Hepatocyte (in vitro differentiated cells): ENCODE results near the gene CLN5. TPM values are rescaled to one million over a fixed set of nuclear protein-coding genes. Genes with fewer than 3 reads are reported as not detected.

Source experiments
- DNase-seq: peaks from one replicate; pipeline ENCODE4 v3.0.0-alpha.2; 2016; ENCODE audit warnings: low spot score
- H2AFZ ChIP-seq: fragments of 200-600 bp; sonication (generic); 2 replicates; pipeline ENCODE4 v1.6.0; 2016; ENCODE audit warnings: antibody characterized with exemption, mild to moderate bottlenecking
- H3K27ac ChIP-seq: fragments of 200-600 bp; sonication (generic); 2 replicates; pipeline ENCODE4 v1.5.1; 2016; ENCODE audit warnings: mild to moderate bottlenecking
- H3K27me3 ChIP-seq: fragments of 200-600 bp; sonication (generic); 2 replicates; pipeline ENCODE4 v1.6.1; 2016
- H3K36me3 ChIP-seq: fragments of 200-600 bp; sonication (generic); replicated peaks from 2 replicates; pipeline ENCODE4 v1.5.1; 2016; ENCODE audit warnings: low read depth; ENCODE audit not compliant: insufficient read depth
- H3K4me1 ChIP-seq: fragments of 200-600 bp; sonication (generic); 2 replicates; pipeline ENCODE4 v1.5.1; 2016; ENCODE audit warnings: mild to moderate bottlenecking, moderate library complexity; ENCODE audit not compliant: insufficient read depth
- H3K4me2 ChIP-seq: fragments of 200-600 bp; sonication (generic); 2 replicates; pipeline ENCODE4 v1.6.0; 2016
- H3K4me3 ChIP-seq: fragments of 200-600 bp; sonication (generic); 2 replicates; pipeline ENCODE4 v1.5.1; 2016; ENCODE audit warnings: mild to moderate bottlenecking
- H3K79me2 ChIP-seq: fragments of 200-600 bp; sonication (generic); 2 replicates; pipeline ENCODE4 v1.6.0; 2017; ENCODE audit warnings: mild to moderate bottlenecking
- H3K9me2 ChIP-seq: fragments of 200-600 bp; sonication (generic); replicated peaks from 2 replicates; pipeline ENCODE4 v1.6.0; 2017; ENCODE audit warnings: mild to moderate bottlenecking; ENCODE audit not compliant: insufficient read depth
- H3K9me3 ChIP-seq: fragments of 200-600 bp; sonication (generic); 2 replicates; pipeline ENCODE4 v1.5.1; 2016; ENCODE audit warnings: low read depth, mild to moderate bottlenecking
- H4K20me1 ChIP-seq: fragments of 200-600 bp; sonication (generic); 2 replicates; pipeline ENCODE4 v1.6.0; 2016; ENCODE audit warnings: mild to moderate bottlenecking; ENCODE audit not compliant: insufficient read depth, poor library complexity, severe bottlenecking
- EZH2 ChIP-seq: fragments of 200-600 bp; sonication (generic); IDR thresholded peaks from 2 replicates; pipeline ENCODE4 v1.6.1; 2016; ENCODE audit warnings: antibody characterized with exemption, mild to moderate bottlenecking, borderline replicate concordance
- EZH2phosphoT487 ChIP-seq: fragments of 200-600 bp; sonication (generic); IDR thresholded peaks from one replicate; pipeline ENCODE4 v1.6.1; 2018; ENCODE audit warnings: antibody characterized with exemption, mild to moderate bottlenecking, low read depth, moderate library complexity; ENCODE audit not compliant: unreplicated experiment, severe bottlenecking
- WGBS: methylation state at CpG from one replicate; pipeline ENCODE4 v1.1.6; 2016; ENCODE audit warnings: low lambda C conversion rate; ENCODE audit errors: missing lambda C conversion rate; 5-methylcytosine and 5-hydroxymethylcytosine counted together
- polyA plus RNA-seq: library from polyadenylated mRNA; unstranded; fragments of >200 nt; fragmentation: Nextera tagmentation; extraction: Ambion mirVana; gene quantifications from 2 replicates; pipeline ENCODE4 v1.2.1, GENCODE V29; 2016
- total RNA-seq: library from RNA; depleted of rRNA; stranded (reverse); fragments of >200 nt; gene quantifications from 2 replicates; pipeline ENCODE4 v1.2.3, GENCODE V29; 2014
- TF ChIP-seq, protein P1 (sequence below): fragments of 200-600 bp; sonication (generic); IDR thresholded peaks from 2 replicates; pipeline ENCODE4 v1.5.1; 2016; ENCODE audit warnings: antibody characterized with exemption, mild to moderate bottlenecking; ENCODE audit not compliant: poor library complexity

Gene CLN5
- total and polyA plus RNA-seq, 2 experiments from 2014 or later: 31.5 to 45.2 TPM

- Histone ChIP-seq H4K20me1 (no peaks in the 10 kb centered on the region), H3K4me1 (peaks cover 16% of the 10 kb centered on the region), H3K4me2 (peak overlapping the region; percentile 21), H3K27ac (peak overlapping the region; percentile 60), H3K79me2 (no peaks in the 10 kb centered on the region), H2AFZ (peak overlapping the region; percentile 34), H3K9me2 (no peaks in the 10 kb centered on the region), H3K36me3 (no peaks in the 10 kb centered on the region), H3K4me3 (no peak overlapping the region), H3K9me3 (no peaks in the 10 kb centered on the region), H3K27me3 (no peaks in the 10 kb centered on the region)
- DNase-seq: peak; percentile 71
- 49% methylated on average over 6 of the region's 6 CpGs for WGBS
- TF ChIP-seq, protein P1, sequence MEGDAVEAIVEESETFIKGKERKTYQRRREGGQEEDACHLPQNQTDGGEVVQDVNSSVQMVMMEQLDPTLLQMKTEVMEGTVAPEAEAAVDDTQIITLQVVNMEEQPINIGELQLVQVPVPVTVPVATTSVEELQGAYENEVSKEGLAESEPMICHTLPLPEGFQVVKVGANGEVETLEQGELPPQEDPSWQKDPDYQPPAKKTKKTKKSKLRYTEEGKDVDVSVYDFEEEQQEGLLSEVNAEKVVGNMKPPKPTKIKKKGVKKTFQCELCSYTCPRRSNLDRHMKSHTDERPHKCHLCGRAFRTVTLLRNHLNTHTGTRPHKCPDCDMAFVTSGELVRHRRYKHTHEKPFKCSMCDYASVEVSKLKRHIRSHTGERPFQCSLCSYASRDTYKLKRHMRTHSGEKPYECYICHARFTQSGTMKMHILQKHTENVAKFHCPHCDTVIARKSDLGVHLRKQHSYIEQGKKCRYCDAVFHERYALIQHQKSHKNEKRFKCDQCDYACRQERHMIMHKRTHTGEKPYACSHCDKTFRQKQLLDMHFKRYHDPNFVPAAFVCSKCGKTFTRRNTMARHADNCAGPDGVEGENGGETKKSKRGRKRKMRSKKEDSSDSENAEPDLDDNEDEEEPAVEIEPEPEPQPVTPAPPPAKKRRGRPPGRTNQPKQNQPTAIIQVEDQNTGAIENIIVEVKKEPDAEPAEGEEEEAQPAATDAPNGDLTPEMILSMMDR: no peak
- TF ChIP-seq EZH2phosphoT487 (no peak), EZH2 (no peak)
Observed at GRCh38 chr13:76965759-76966421, 26.0 kb upstream of the CLN5 start.

- no peaks in the 10 kb centered on the region for H3K9me3 ChIP-seq
- H2AFZ ChIP-seq: no peak overlapping the region
- no peaks in the 10 kb centered on the region for H3K79me2 ChIP-seq
- H3K4me1 ChIP-seq: peaks cover 16% of the 10 kb centered on the region
- no peak for DNase-seq
- H3K27ac ChIP-seq: peak overlapping the region; percentile 60
- no peaks in the 10 kb centered on the region for H3K9me2 ChIP-seq
- 75% methylated on average over 6 of the region's 6 CpGs for WGBS
- no peaks in the 10 kb centered on the region for H3K36me3 ChIP-seq
- TF ChIP-seq, protein P1: no peak
- TF ChIP-seq EZH2phosphoT487: no peak
- TF ChIP-seq EZH2: no peak
- H4K20me1 ChIP-seq: no peaks in the 10 kb centered on the region
- H3K4me3 ChIP-seq: no peak overlapping the region
- H3K27me3 ChIP-seq: no peaks in the 10 kb centered on the region
- peak overlapping the region; percentile 21 for H3K4me2 ChIP-seq
Observed at GRCh38 chr13:76967031-76967430, 24.9 kb upstream of the CLN5 start.

DNA sequence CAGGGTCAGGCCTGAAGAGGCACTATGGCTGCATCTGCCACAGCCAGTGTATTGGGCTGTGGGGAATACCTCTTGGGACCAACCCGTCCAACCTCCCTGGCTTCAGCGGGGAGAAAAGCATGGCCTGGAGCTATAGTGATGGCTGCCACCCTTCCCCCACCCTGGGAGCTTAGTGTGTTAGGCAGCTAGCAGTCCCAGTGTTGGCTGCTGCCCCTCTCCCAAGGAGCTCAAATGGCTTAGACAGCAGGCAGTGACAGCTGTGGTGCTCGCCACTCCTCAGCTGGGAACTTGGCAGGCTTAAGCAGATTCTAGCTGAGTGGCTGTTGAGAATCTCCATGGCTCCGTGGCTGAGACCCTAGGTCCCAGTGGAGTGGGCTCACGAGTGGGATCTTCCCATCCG lies 23.8 kb upstream of the CLN5 start:
- Histone ChIP-seq H2AFZ (no peak overlapping the region), H3K27me3 (no peaks in the 10 kb centered on the region), H3K9me2 (no peaks in the 10 kb centered on the region), H3K9me3 (no peaks in the 10 kb centered on the region), H3K4me2 (no peak overlapping the region), H4K20me1 (no peaks in the 10 kb centered on the region), H3K4me1 (peaks cover 16% of the 10 kb centered on the region), H3K36me3 (no peaks in the 10 kb centered on the region), H3K79me2 (no peaks in the 10 kb centered on the region), H3K4me3 (no peak overlapping the region), H3K27ac (no peak overlapping the region)
- WGBS: 84% methylated on average over 6 of the region's 6 CpGs
- TF ChIP-seq, protein P1: no peak
- no peak for TF ChIP-seq EZH2
- DNase-seq: no peak
